ENCODE measurements around the gene TP53BP2. TPM values are rescaled to one million over a fixed set of nuclear protein-coding genes. Genes with fewer than 3 reads are reported as not detected.
"Not testable (repeated sequence)": the region's sequence is repeated elsewhere in the genome, so short reads cannot be mapped to it uniquely, and the experiment has no call there.

The TP53BP2 gene
- total RNA-seq, 4 donors from 2014 or later, result 16.4 to 33.2 (median 29.2) TPM

- WGBS, 2 donors, result 55 to 77% methylated on average over 8 to 9 of the region's 9 CpGs
- no peak for DNase-seq
- TF ChIP-seq POLR2A (IDR thresholded peaks at IDR 0.05), result no peak
- TF ChIP-seq CTCF (IDR thresholded peaks at IDR 0.05), result no peak
- peaks cover 6 to 66% (median 14%) of the 10 kb centered on the region in 3 donors for H3K36me3 ChIP-seq
- no peaks in the 10 kb centered on the region for H3K27me3 ChIP-seq
- intact Hi-C loops (cut with DNase I), result no loop called here
- H3K27ac ChIP-seq, result peak overlapping the region in 1 of 4 donors; percentile 16
- H3K4me1 ChIP-seq, result peaks cover 23 to 61% (median 37%) of the 10 kb centered on the region in 3 donors
- no peaks in the 10 kb centered on the region for H3K9me3 ChIP-seq
- no peak overlapping the region for H3K4me3 ChIP-seq
Measured at GRCh38 chr1:223742856-223743517, 102.8 kb downstream of the TP53BP2 start.

- H3K4me3 ChIP-seq, result no peak overlapping the region
- H3K27me3 ChIP-seq, result no peaks in the 10 kb centered on the region
- peak overlapping the region; percentile 32 to 91 (median 82) for H3K27ac ChIP-seq
- no peaks in the 10 kb centered on the region for H3K9me3 ChIP-seq
- intact Hi-C loops (cut with DNase I), result no loop called here
- H3K4me1 ChIP-seq, result peaks cover 18 to 62% (median 46%) of the 10 kb centered on the region in 3 donors
- H3K36me3 ChIP-seq, result peaks cover 3 to 58% (median 14%) of the 10 kb centered on the region in 3 donors
- no peak for DNase-seq
- TF ChIP-seq CTCF (IDR thresholded peaks at IDR 0.05), result no peak
- no peak for TF ChIP-seq POLR2A (IDR thresholded peaks at IDR 0.05)
- 64 to 68% methylated on average over 5 of the region's 6 CpGs for WGBS, 2 donors
Measured at GRCh38 chr1:223741861-223742260, 103.9 kb downstream of the TP53BP2 start.

- intact Hi-C loops (cut with DNase I); H3K4me3 ChIP-seq; H3K9me3 ChIP-seq; H3K27me3 ChIP-seq; DNase-seq: not testable (repeated sequence)
- H3K4me1 ChIP-seq, result peaks cover 18 to 63% (median 49%) of the 10 kb centered on the region in 3 donors
- 35 to 56% methylated on average over 9 to 10 of the region's 10 CpGs for WGBS, 2 donors
- peak overlapping the region; percentile 75 to 91 (median 88) for H3K27ac ChIP-seq
- peaks cover 0 to 58% (median 4%) of the 10 kb centered on the region in 3 donors for H3K36me3 ChIP-seq
Measured at GRCh38 chr1:223740038-223740736, 105.6 kb downstream of the TP53BP2 start.

GRCh38 chr1:223739366-223740037 is 106.2 kb downstream of the TP53BP2 start:
- intact Hi-C loops (cut with DNase I), result no loop called here
- 18 to 25% methylated on average over 5 to 7 of the region's 7 CpGs for WGBS, 2 donors
- H3K9me3 ChIP-seq, result no peaks in the 10 kb centered on the region
- no peak overlapping the region for H3K4me3 ChIP-seq
- no peaks in the 10 kb centered on the region for H3K27me3 ChIP-seq
- H3K27ac ChIP-seq, result peak overlapping the region; percentile 75 to 91 (median 88)
- H3K36me3 ChIP-seq, result peaks cover 0 to 58% (median 0%) of the 10 kb centered on the region in 3 donors
- no peak for TF ChIP-seq POLR2A (IDR thresholded peaks at IDR 0.05)
- DNase-seq, result no peak
- peaks cover 20 to 69% (median 49%) of the 10 kb centered on the region in 3 donors for H3K4me1 ChIP-seq

- intact Hi-C loops (cut with DNase I), result no loop called here
- Histone ChIP-seq H3K27me3 (no peaks in the 10 kb centered on the region), H3K4me3 (no peak overlapping the region), H3K9me3 (no peaks in the 10 kb centered on the region), H3K27ac (peak overlapping the region; percentile 75 to 91 (median 88)), H3K36me3 (peaks cover 0 to 55% (median 0%) of the 10 kb centered on the region in 3 donors), H3K4me1 (peaks cover 28 to 77% (median 52%) of the 10 kb centered on the region in 3 donors)
- TF ChIP-seq CTCF (IDR thresholded peaks at IDR 0.05) (no peak), POLR2A (IDR thresholded peaks at IDR 0.05) (no peak)
- WGBS, 2 donors, result 50 to 56% methylated on average over 9 to 14 of the region's 14 CpGs
- DNase-seq, result no peak
Measured at GRCh38 chr1:223738465-223739365, 107.0 kb downstream of the TP53BP2 start.
